Activated CD8-positive, alpha-beta memory T cell treated with anti-CD3 and anti-CD28 coated beads for 36 hours (primary cell): ENCODE results near the gene CIAO2B. TPM values are rescaled to one million over a fixed set of nuclear protein-coding genes. Genes with fewer than 3 reads are reported as not detected.

Source experiments
- CTCF ChIA-PET: fragments of 350-600 bp; sonication (Branson Sonifier 250); formaldehyde crosslinking; loops from one replicate; lab custom pipeline; 2021; ENCODE audit warnings: antibody characterized with exemption; lab: Charles Lee
- POLR2A ChIA-PET: fragments of 350-600 bp; sonication (Branson Sonifier 250); formaldehyde crosslinking; loops from one replicate; lab custom pipeline; 2021; ENCODE audit warnings: antibody characterized with exemption; lab: Charles Lee
- total RNA-seq, 2 experiments: library from RNA; stranded (reverse); gene quantifications; one replicate each; pipeline ENCODE4 v1.2.3, GENCODE V29; 2021

CIAO2B gene
- total RNA-seq, 2 experiments from 2014 or later: 174 to 177 TPM

GRCh38 chr16:66931665-66932064, 2.5 kb downstream of the CIAO2B start:
- CTCF ChIA-PET: interaction anchor here (0.9 to 1.2 kb wide), 2 partner anchors 27 to 63 kb away, joined by 3 read pairs; no protein-coding TSS in a partner anchor
- POLR2A ChIA-PET: interaction anchor here (0.6 kb wide), 1 partner anchor 128 kb away, joined by 4 read pairs; no protein-coding TSS in a partner anchor

DNA sequence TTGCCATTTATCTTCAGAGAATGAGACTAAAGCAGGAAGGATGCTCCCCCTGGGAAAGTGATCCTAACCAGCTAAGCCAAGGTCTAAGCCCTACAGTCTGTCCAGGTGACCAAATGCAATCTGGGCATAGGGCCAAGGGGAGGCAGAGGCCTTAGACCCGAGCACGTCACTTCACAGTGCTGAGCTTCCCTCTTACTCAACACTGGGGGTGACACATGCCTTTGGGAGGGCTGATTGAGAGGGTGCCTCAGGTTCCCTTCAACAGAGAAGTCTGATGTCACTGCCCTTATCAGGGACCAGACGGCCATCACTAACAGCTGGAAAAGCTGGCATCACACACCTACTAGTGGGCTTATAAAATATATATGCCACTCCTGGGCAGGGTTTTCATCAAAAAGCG, 4.0 kb downstream of the CIAO2B start:
- CTCF ChIA-PET: interaction anchor here (1.6 kb wide), 1 partner anchor 14 kb away, joined by 3 read pairs; no protein-coding TSS in a partner anchor
- POLR2A ChIA-PET: interaction anchor here (0.6 kb wide), 1 partner anchor 48 kb away, joined by 6 read pairs; no protein-coding TSS in a partner anchor

GRCh38 chr16:66928702-66929388, 5.4 kb downstream of the CIAO2B start:
- ChIA-PET POLR2A (no interaction called here), CTCF (interaction anchor here (0.9 to 2.7 kb wide), 5 partner anchors 11 to 106 kb away, joined by 3 to 14 read pairs (median 5); partner anchors contain the start of genes CDH16 and NAE1)

DNA sequence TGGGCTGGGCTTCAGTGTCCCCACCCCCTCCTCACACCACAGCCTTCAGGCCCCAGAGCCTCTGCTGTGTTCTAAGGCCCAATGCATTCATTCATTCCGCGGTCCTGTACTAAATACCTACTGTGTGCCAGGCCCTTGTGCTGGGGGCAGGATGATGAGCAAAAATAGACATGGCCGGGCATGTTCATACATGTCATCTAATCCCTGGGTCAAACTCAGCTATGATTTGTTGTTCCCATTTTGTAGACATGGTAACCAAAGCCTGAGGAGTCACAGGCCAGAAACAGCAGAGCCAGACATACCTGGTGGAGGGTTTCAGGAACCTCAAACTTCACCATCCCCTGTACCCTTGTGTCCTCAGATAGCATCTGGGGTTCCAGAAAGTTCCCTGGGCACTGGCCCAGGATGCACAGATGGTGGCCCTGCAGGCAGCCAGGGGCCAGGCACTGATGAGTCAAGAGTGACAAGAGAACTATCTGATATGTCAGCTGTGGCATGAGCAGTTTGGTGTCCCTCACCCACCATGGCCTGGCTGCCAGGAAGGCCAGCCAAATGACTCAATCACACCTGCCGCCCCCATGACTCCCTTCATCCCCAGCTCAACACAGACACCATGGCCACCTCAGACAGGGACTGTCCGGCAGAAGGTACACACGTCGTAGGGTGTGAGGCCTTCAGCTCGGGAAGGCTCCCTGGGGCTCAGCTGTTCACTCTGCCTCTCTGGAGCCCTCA, 6.1 kb downstream of the CIAO2B start:
- POLR2A ChIA-PET: no interaction called here
- CTCF ChIA-PET: interaction anchor here (0.6 to 2.7 kb wide), 6 partner anchors 10 to 968 kb away, joined by 3 to 14 read pairs (median 4); partner anchors contain the start of genes CDH16 and NAE1

DNA sequence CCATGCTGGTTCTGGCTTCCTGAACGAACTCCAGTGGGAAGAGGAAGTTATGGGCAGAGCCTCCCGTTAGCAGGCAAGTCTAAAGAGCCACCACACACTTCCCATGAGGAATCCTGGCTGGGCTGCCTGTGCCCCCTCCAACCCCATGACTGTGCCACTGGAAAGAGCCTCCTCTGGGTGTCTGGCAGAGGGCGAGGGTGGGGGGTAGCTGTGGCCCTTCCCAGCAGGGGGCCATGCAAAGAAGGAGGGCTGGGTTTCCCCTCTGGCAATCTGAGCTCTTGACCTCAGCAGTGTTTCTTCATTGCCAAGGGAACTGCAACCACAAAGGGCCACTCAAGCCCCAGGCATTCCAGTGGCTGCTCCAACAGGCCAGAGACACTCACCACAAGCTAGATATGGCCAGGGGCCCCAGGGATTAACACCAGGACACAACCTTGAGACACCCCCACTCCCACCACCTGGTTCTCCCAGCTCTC, 7.2 kb downstream of the CIAO2B start:
- CTCF ChIA-PET: interaction anchor here (0.5 to 2.7 kb wide), 4 partner anchors 31 to 282 kb away, joined by 3 to 14 read pairs (median 4); no protein-coding TSS in a partner anchor
- POLR2A ChIA-PET: interaction anchor here (0.5 kb wide), 1 partner anchor 203 kb away, joined by 4 read pairs; no protein-coding TSS in a partner anchor

DNA sequence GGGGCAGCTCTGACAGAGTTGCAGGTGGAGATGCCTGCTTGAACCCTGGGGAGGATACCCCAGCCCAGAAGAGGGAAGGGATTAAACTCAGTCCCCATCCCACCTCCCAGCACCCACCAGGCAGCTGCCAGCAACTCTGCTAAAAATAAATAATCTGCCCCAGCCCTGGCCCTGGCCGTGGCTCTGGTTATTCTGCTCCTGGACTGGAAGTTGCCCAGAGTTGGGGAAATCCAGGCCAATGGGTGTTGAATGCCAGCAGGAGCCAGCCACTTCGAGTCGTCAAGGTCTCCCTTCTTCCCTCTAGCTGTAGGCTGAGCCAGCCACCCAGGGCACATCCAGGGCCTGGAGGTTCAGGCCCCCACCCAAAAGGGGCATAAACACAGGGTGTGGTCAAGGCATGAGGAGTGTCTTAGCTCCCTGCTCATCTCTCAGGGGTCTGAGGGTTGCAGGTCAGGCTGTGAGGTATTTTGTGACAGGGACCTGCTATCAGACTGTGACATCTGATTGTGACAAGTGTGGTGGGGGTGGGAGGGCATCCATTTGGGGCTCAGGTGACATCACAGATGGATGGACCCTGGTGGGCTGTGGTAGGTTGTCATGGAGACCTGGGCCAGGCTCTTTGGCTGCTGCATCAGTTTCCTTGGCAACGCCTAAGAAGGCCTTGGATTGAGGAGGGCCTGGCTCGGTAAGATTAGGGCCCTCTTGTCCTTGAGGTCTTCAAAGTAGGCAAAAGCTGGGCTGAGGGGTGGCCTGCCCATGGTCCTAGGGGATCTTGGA, 7.8 kb downstream of the CIAO2B start:
- ChIA-PET POLR2A (no interaction called here), CTCF (interaction anchor here (0.5 to 2.7 kb wide), 4 partner anchors 31 to 282 kb away, joined by 3 to 14 read pairs (median 4); partner anchors contain the start of gene NAE1)

DNA sequence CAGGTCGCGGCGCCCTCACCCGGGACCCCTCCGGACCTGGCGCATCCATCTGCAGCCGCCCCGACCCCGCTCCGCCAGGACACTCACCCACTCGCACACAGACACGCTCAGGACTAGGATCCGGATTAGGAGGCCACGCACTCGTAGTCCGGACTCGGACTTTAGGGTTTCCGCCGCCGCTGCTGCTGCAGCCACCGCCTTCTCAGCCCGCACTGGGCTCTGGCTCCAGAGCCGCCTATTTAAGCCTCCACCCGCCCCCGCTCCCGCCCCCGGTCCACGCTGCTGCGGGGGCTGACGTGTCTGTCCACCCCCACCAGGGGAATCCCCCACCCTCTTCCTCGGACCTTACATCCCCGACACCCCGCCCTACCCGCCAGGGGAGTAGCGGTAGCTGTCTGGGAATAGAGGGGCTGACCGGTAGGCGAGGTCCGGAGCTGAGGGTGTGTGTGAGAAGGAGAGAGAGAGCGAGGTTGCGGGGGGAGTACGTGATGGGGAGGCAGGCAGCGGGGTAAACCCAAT, 8.8 kb downstream of the CIAO2B start, which contains the start of gene RRAD:
Gene RRAD, minus strand, starts transcription at position 214 of the 519 bp plus-strand sequence. CDS start 356 bp downstream, outside the sequence.
- CTCF ChIA-PET: interaction anchor here (1.0 kb wide), 1 partner anchor 95 kb away, joined by 3 read pairs; the partner anchor contains the start of gene NAE1
- POLR2A ChIA-PET: no interaction called here

DNA sequence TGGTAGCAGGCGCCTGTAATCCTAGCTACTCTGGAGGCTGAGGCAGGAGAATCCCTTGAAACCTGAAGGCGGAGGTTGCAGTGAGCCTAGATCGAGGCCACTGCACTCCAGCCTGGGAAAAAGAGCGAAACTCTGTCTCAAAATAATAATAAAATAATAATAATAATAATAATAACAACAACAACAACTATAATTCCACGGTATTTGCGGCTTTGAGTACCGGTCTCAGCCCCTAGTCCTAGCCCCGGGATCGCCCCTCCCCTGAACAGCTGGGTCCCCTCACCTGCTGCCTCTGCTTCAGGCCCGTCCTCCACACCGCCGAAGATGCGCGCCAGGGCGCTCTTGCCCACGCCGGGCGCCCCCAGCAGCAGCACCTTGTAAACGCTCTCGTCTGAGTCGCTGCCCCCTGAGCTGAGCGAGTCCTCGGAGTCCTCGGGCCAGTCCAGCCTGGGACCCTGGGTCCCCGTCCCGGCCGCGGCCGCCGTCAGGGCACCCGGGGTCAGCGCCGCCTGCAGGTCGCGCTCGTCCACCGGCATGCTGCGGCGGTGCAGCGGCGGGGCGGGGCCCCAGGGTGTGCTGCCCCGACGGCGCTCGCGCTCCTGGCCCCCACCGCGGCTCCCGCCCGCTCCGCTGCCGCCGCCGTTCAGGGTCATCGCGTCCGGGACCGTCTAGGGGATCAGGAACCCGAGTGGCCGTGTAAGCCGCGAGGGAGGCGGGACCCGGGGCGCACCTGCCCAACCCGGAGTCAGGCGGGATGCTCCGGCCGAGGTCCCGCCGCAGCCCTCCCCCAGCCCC, 9.5 kb downstream of the CIAO2B start:
- POLR2A ChIA-PET: no interaction called here
- CTCF ChIA-PET: interaction anchor here (0.8 kb wide), 1 partner anchor 32 kb away, joined by 3 read pairs; no protein-coding TSS in a partner anchor

GRCh38 chr16:66923866-66924265, 10.3 kb downstream of the CIAO2B start:
- CTCF ChIA-PET: interaction anchor here (0.6 to 0.9 kb wide), 3 partner anchors 13 to 32 kb away, joined by 3 to 5 read pairs (median 3); no protein-coding TSS in a partner anchor
- POLR2A ChIA-PET: no interaction called here

- POLR2A ChIA-PET: interaction anchor here (0.6 kb wide), 1 partner anchor 230 kb away, joined by 5 read pairs; no protein-coding TSS in a partner anchor
- CTCF ChIA-PET: interaction anchor here (0.9 kb wide), 1 partner anchor 12 kb away, joined by 3 read pairs; no protein-coding TSS in a partner anchor
Measured at GRCh38 chr16:66923247-66923731, 10.9 kb downstream of the CIAO2B start.

DNA sequence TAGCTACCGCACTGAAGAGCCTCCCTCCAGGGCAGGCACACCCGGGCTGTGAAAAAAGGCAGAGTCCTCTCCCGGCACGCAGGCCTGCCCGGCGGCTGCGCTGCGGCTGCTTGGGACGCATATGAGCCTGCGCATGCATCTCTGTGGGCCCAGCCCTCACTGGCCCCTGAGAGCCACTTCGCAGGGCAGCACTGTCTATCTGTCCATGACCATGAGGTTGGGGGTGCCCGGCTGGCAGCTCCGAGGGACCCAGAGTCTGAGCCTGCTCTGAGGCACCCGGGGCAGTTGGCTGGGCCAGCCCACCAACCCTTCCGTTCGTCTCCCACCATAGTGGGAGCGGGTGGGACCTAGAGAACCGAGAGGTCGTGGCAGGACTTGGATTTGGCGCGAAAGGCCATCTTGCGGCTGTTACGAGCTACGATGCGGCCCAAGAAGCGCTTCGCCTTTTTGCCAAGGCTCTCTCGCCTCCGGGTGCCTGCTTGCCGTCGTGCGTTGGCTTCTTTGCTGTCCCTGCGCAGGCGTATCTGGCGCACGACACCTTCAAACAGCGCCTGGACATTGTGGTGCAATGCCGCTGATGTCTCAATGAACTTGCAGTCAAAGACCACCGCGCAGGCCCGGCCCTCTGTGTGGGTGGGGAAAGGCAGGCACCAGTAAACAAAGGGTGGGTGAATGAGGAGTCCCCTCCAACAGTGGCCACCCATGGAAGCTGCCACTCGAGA, 12.3 kb downstream of the CIAO2B start:
- POLR2A ChIA-PET: no interaction called here
- CTCF ChIA-PET: interaction anchor here (1.4 kb wide), 1 partner anchor 12 kb away, joined by 3 read pairs; no protein-coding TSS in a partner anchor

DNA sequence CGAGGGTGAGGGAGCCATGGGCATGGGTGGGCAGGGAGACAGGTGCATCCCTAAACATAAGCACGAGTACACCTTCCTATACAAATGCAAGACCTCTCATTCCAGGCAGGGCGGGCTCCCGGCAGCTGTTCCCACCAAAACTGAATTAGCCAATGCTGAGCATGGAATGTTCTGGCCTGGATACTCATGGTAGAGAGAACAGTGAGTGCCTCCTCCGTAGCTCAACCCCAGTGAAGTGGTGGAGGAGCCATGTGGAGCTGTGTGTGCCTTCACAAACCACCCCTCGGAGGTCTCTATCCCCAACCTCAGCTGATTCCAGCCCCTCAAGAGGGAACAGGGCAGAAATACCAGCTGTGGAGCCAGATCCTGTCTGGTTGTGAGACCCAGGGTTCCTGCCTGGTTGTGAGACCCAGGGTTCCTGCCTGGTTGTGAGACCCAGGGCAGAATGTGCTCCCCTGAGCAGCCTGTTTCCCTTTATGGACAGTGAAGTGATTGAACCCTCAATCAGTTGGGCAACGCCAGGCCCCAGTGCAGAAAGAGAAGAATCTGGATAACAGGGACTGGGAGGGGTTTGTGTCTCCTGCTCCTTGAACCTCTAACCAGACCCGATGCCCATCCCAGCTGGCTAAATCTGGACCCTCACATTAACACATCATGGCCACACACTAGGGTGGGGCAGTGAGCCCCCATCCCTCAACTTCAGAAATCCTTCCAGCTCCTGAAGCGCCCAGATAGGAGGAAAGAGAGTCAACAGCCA, 13.1 kb downstream of the CIAO2B start:
- POLR2A ChIA-PET: no interaction called here
- CTCF ChIA-PET: interaction anchor here (1.4 kb wide), 1 partner anchor 11 kb away, joined by 3 read pairs; no protein-coding TSS in a partner anchor

- ChIA-PET POLR2A (no interaction called here), CTCF (interaction anchor here (2.0 kb wide), 1 partner anchor 25 kb away, joined by 8 read pairs; no protein-coding TSS in a partner anchor)
Measured at GRCh38 chr16:66920299-66920590, 14.0 kb downstream of the CIAO2B start.

DNA sequence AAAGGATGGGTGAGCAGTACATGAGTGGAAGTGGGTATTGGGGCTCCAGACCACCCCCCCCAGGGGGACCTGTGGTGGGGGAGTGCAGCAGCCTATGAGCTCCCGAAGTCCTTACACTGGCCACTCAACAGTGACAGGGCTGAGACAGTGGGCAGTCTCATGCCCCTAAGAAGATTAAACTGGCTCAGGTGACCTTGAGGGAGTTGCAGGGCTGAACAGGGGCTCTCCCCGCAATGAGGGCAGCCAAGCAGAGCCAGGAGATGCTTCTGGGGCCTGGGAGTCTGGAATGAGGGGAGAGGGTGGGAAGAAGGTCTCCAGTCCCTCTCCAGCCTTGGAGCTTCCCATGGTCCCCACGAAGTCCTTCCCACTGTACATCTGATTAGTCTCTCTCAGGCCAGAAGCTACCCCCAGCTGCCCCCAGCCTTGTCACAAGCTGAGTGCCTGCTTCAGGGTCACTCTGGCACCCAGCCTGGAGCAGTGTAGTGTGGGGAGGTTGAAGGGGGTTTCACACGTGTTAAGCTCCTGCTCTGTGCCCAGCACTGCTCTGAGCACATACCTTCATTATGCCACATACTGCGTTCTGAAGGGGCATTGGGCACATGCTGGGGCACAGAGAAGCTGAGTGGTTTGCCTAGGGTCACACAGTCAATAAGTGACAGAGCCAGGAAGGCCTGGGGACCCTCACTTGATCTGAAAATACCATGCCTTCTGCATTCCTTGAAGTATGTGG, 14.5 kb downstream of the CIAO2B start:
- POLR2A ChIA-PET: interaction anchor here (0.5 kb wide), 1 partner anchor 52 kb away, joined by 4 read pairs; no protein-coding TSS in a partner anchor
- CTCF ChIA-PET: interaction anchor here (1.2 to 2.0 kb wide), 2 partner anchors 24 to 53 kb away, joined by 3 to 8 read pairs; no protein-coding TSS in a partner anchor
